DND-41 (cell line): Measurements from ENCODE around the gene NISCH.

Experiments used
- ATAC-seq: fragments of 200-7000 bp; cut with Tn5 transposase; 3 replicates; pipeline ENCODE4 v1.9.1; 2021; ENCODE audit warnings: low read depth; ENCODE audit not compliant: insufficient read depth
- DNase-seq: peaks from one replicate; pipeline ENCODE4 v3.0.0-alpha.2; 2020
- H2AFZ ChIP-seq: 2 replicates; pipeline ENCODE4 v1.6.0; 2012; ENCODE audit warnings: low read depth, low read length
- H3K27ac ChIP-seq: 2 replicates; pipeline ENCODE4 v1.5.1; 2012; ENCODE audit warnings: low read length, inconsistent platforms
- H3K27me3 ChIP-seq: fragments of 200-600 bp; sonication (generic); 2 replicates; pipeline ENCODE4 v1.6.0; 2012; ENCODE audit warnings: low read length, mild to moderate bottlenecking, inconsistent platforms; ENCODE audit not compliant: insufficient read depth, poor library complexity
- H3K36me3 ChIP-seq: 2 replicates; pipeline ENCODE4 v1.5.1; 2012; ENCODE audit warnings: low read length, inconsistent platforms; ENCODE audit not compliant: insufficient read depth
- H3K4me1 ChIP-seq: 2 replicates; pipeline ENCODE4 v1.5.1; 2012; ENCODE audit warnings: mild to moderate bottlenecking, low read length; ENCODE audit not compliant: insufficient read depth
- H3K4me2 ChIP-seq: 2 replicates; pipeline ENCODE4 v1.6.0; 2012; ENCODE audit warnings: mild to moderate bottlenecking, moderate library complexity, low read length, inconsistent platforms; ENCODE audit not compliant: insufficient read depth
- H3K4me3 ChIP-seq, 2 experiments: fragments of 200-600 bp in 1 of 2; shearing (Covaris generic) in 1 of 2; 2 replicates each; pipeline ENCODE4 v1.5.1; 2012 to 2016; ENCODE audit warnings: inconsistent platforms in 2 of 2, low read length in 2 of 2, mild to moderate bottlenecking in 2 of 2, low read depth in 1 of 2, moderate library complexity in 1 of 2
- H3K79me2 ChIP-seq: 2 replicates; pipeline ENCODE4 v1.6.0; 2012; ENCODE audit warnings: low read length, inconsistent platforms; ENCODE audit not compliant: insufficient read depth
- H3K9ac ChIP-seq: 2 replicates; pipeline ENCODE4 v1.6.0; 2012; ENCODE audit warnings: low read depth, mild to moderate bottlenecking, inconsistent platforms, low read length, moderate library complexity
- H3K9me3 ChIP-seq: 2 replicates; pipeline ENCODE4 v1.5.1; 2012; ENCODE audit warnings: low read length, moderate library complexity, mild to moderate bottlenecking, inconsistent platforms; ENCODE audit not compliant: insufficient read depth, severe bottlenecking
- H4K20me1 ChIP-seq: 2 replicates; pipeline ENCODE4 v1.6.0; 2012; ENCODE audit warnings: low read length; ENCODE audit not compliant: insufficient read depth
- EZH2 ChIP-seq: IDR thresholded peaks from 3 replicates; pipeline ENCODE4 v1.6.1; 2012; ENCODE audit warnings: borderline replicate concordance, low read depth, mild to moderate bottlenecking, moderate library complexity, low read length, inconsistent platforms; ENCODE audit not compliant: severe bottlenecking
- TF ChIP-seq, protein P1 (sequence below): IDR thresholded peaks from 2 replicates; pipeline ENCODE4 v1.5.1; 2012; ENCODE audit warnings: borderline replicate concordance, low read length, moderate library complexity, mild to moderate bottlenecking; ENCODE audit not compliant: poor library complexity, severe bottlenecking; ENCODE audit errors: extremely low read depth

NISCH gene

GRCh38 chr3:52489453-52489852, 34.0 kb downstream of the NISCH start:
- ATAC-seq: no peak
- Histone ChIP-seq H3K36me3 (peaks cover 87% of the 10 kb centered on the region), H4K20me1 (peaks cover 15% of the 10 kb centered on the region), H3K9me3 (no peaks in the 10 kb centered on the region), H3K4me3 (no peak overlapping the region), H3K27me3 (no peaks in the 10 kb centered on the region), H3K4me2 (no peak overlapping the region), H3K79me2 (no peaks in the 10 kb centered on the region), H3K9ac (no peak overlapping the region), H3K27ac (no peak overlapping the region), H2AFZ (no peak overlapping the region), H3K4me1 (no peaks in the 10 kb centered on the region)
- TF ChIP-seq, protein P1, sequence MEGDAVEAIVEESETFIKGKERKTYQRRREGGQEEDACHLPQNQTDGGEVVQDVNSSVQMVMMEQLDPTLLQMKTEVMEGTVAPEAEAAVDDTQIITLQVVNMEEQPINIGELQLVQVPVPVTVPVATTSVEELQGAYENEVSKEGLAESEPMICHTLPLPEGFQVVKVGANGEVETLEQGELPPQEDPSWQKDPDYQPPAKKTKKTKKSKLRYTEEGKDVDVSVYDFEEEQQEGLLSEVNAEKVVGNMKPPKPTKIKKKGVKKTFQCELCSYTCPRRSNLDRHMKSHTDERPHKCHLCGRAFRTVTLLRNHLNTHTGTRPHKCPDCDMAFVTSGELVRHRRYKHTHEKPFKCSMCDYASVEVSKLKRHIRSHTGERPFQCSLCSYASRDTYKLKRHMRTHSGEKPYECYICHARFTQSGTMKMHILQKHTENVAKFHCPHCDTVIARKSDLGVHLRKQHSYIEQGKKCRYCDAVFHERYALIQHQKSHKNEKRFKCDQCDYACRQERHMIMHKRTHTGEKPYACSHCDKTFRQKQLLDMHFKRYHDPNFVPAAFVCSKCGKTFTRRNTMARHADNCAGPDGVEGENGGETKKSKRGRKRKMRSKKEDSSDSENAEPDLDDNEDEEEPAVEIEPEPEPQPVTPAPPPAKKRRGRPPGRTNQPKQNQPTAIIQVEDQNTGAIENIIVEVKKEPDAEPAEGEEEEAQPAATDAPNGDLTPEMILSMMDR: no peak
- TF ChIP-seq EZH2: no peak
- DNase-seq: no peak

DNA sequence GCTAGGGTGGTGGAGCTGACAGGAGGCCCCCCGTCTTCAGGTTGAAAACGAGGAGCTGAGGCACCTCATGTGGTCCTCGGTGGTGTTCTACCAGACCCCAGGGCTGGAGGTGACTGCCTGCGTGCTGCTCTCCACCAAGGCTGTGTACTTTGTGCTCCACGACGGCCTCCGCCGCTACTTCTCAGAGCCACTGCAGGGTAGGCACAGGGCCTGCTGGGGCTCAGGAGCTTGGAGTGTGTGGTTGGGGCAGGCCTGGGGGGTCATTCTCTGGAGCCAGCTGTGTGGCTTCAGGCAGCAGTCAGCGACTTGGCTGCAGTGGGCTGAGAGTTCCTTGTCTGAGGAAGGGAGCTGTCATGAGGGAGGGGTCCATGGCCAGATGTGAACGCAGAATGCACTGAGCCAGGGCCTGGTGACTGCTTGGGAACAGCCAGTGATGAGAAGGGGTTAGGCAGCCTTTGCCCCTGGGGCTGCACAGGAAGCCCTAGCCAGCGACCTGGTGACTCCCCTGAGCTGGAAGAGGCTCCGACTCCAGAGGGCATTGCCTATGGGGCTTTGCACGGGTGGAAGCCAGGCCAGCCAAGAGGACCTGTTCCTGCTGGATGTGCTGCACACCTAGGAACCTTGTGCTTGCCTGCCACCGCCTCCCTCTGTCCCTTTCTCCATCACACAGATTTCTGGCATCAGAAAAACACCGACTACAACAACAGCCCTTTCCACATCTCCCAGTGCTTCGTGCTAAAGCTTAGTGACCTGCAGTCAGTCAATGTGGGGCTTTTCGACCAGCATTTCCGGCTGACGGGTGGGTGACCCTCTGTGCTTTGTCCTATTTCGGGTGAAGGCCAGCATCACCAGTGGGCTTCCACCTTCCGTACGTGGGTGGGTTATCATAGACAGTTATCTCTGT, 34.9 kb downstream of the NISCH start:
- ATAC-seq: no peak
- Histone ChIP-seq H3K27ac (no peak overlapping the region), H4K20me1 (peaks cover 15% of the 10 kb centered on the region), H3K9me3 (no peaks in the 10 kb centered on the region), H3K4me3 (no peak overlapping the region), H3K79me2 (no peaks in the 10 kb centered on the region), H3K36me3 (peaks cover 79% of the 10 kb centered on the region), H2AFZ (no peak overlapping the region), H3K27me3 (no peaks in the 10 kb centered on the region), H3K4me1 (no peaks in the 10 kb centered on the region), H3K4me2 (no peak overlapping the region), H3K9ac (no peak overlapping the region)
- TF ChIP-seq EZH2: no peak
- DNase-seq: no peak

GRCh38 chr3:52490939-52491526, 35.6 kb downstream of the NISCH start:
- Histone ChIP-seq H3K4me1 (no peaks in the 10 kb centered on the region), H3K27ac (no peak overlapping the region), H3K36me3 (peaks cover 74% of the 10 kb centered on the region), H3K4me2 (no peak overlapping the region), H3K4me3 (no peak overlapping the region), H3K79me2 (no peaks in the 10 kb centered on the region), H2AFZ (no peak overlapping the region), H3K9me3 (no peaks in the 10 kb centered on the region), H3K9ac (no peak overlapping the region), H3K27me3 (no peaks in the 10 kb centered on the region), H4K20me1 (peaks cover 15% of the 10 kb centered on the region)
- DNase-seq (no peak), ATAC-seq (no peak)
- TF ChIP-seq, protein P1: no peak
- no peak for TF ChIP-seq EZH2

DNA sequence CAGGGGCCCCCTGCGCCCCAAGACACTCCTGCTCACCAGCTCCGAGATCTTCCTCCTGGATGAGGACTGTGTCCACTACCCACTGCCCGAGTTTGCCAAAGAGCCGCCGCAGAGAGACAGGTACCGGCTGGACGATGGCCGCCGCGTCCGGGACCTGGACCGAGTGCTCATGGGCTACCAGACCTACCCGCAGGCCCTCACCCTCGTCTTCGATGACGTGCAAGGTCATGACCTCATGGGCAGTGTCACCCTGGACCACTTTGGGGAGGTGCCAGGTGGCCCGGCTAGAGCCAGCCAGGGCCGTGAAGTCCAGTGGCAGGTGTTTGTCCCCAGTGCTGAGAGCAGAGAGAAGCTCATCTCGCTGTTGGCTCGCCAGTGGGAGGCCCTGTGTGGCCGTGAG, 36.7 kb downstream of the NISCH start:
- H3K27ac ChIP-seq: no peak overlapping the region
- no peaks in the 10 kb centered on the region for H3K4me1 ChIP-seq
- no peak overlapping the region for H3K4me3 ChIP-seq
- no peaks in the 10 kb centered on the region for H3K27me3 ChIP-seq
- no peak overlapping the region for H3K9ac ChIP-seq
- no peak for ATAC-seq
- H3K36me3 ChIP-seq: peaks cover 63% of the 10 kb centered on the region
- DNase-seq: no peak
- TF ChIP-seq EZH2: no peak
- TF ChIP-seq, protein P1: no peak
- H4K20me1 ChIP-seq: peaks cover 15% of the 10 kb centered on the region
- H3K79me2 ChIP-seq: no peaks in the 10 kb centered on the region
- no peak overlapping the region for H3K4me2 ChIP-seq
- no peaks in the 10 kb centered on the region for H3K9me3 ChIP-seq
- no peak overlapping the region for H2AFZ ChIP-seq
